Osteoblast (primary cell): ENCODE results near the gene EBF4. TPM values are rescaled to one million over a fixed set of nuclear protein-coding genes. Genes with fewer than 3 reads are reported as not detected.

Source experiments
- DNase-seq: peaks from one replicate; pipeline ENCODE4 v3.0.0; 2011; ENCODE audit warnings: low spot score, mixed read lengths; ENCODE audit not compliant: insufficient read length; ENCODE audit errors: missing footprints
- H2AFZ ChIP-seq: 2 replicates; pipeline ENCODE4 v1.6.0; 2011; ENCODE audit warnings: mild to moderate bottlenecking, low read length
- H3K27ac ChIP-seq: 2 replicates; pipeline ENCODE4 v1.5.1; 2011; ENCODE audit warnings: mild to moderate bottlenecking, low read depth, low read length, moderate library complexity
- H3K27me3 ChIP-seq: 2 replicates; pipeline ENCODE4 v1.6.0; 2012; ENCODE audit warnings: mild to moderate bottlenecking, control low read depth, inconsistent platforms, low read length, moderate library complexity; ENCODE audit not compliant: insufficient read depth
- H3K36me3 ChIP-seq: 2 replicates; pipeline ENCODE4 v1.5.1; 2011; ENCODE audit warnings: mild to moderate bottlenecking, low read length, control low read depth, moderate library complexity; ENCODE audit not compliant: insufficient read depth
- H3K4me1 ChIP-seq: 2 replicates; pipeline ENCODE4 v1.5.1; 2011; ENCODE audit warnings: mild to moderate bottlenecking, low read length, control low read depth, moderate library complexity; ENCODE audit not compliant: insufficient read depth
- H3K4me2 ChIP-seq: 2 replicates; pipeline ENCODE4 v1.6.0; 2011; ENCODE audit warnings: mild to moderate bottlenecking, low read length; ENCODE audit not compliant: insufficient read depth
- H3K4me3 ChIP-seq: fragments of 200-600 bp; sonication (generic); 3 replicates; pipeline ENCODE4 v1.5.1; 2012; ENCODE audit warnings: mild to moderate bottlenecking, low read length, inconsistent platforms; ENCODE audit not compliant: insufficient read depth
- H3K79me2 ChIP-seq: 2 replicates; pipeline ENCODE4 v1.6.0; 2012; ENCODE audit warnings: mild to moderate bottlenecking, low read length, control low read depth, inconsistent platforms; ENCODE audit not compliant: insufficient read depth
- H3K9me3 ChIP-seq: 2 replicates; pipeline ENCODE4 v1.5.1; 2011; ENCODE audit warnings: low read depth, low read length, control low read depth
- H4K20me1 ChIP-seq: 2 replicates; pipeline ENCODE4 v1.6.0; 2012; ENCODE audit warnings: mild to moderate bottlenecking, low read length, control low read depth; ENCODE audit not compliant: insufficient read depth
- total RNA-seq: library from RNA; depleted of rRNA; stranded (reverse); fragments of >200 nt; gene quantifications from 2 replicates; pipeline ENCODE4 v1.2.3, GENCODE V29; 2012
- TF ChIP-seq, protein P1 (sequence below): IDR thresholded peaks from 2 replicates; pipeline ENCODE4 v1.5.1; 2011; ENCODE audit warnings: mild to moderate bottlenecking, low read depth, low read length, moderate library complexity; ENCODE audit errors: extremely low read depth

The EBF4 gene
- total RNA-seq, 1 donor, result under 0.01 TPM

DNA sequence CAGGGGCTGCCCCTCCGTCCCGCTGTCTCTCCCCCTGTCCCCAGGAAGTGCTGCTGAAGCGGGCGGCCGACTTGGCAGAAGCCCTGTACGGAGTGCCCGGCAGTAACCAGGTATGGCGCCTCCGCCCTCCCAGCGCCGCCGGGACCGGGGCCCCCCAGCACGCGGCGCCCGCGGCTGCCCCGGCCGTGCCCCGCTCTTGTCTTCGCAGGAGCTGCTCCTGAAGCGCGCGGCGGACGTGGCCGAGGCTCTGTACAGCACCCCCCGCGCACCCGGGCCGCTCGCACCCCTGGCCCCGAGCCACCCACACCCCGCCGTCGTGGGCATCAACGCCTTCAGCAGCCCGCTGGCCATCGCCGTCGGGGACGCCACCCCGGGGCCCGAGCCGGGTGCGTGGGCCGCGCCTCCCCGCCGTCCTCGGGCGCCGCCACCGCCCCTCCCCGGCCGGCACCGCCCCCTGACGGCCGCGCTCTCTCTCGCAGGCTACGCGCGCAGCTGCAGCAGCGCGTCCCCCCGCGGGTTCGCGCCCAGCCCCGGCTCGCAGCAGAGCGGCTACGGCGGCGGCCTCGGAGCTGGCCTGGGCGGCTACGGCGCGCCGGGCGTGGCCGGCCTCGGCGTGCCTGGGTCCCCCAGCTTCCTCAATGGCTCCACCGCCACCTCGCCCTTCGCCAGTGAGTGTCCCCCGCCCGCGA lies 59.4 kb downstream of the EBF4 start:
- peak; percentile 85 for DNase-seq
- peak overlapping the region; percentile 78 for H3K4me2 ChIP-seq

DNA sequence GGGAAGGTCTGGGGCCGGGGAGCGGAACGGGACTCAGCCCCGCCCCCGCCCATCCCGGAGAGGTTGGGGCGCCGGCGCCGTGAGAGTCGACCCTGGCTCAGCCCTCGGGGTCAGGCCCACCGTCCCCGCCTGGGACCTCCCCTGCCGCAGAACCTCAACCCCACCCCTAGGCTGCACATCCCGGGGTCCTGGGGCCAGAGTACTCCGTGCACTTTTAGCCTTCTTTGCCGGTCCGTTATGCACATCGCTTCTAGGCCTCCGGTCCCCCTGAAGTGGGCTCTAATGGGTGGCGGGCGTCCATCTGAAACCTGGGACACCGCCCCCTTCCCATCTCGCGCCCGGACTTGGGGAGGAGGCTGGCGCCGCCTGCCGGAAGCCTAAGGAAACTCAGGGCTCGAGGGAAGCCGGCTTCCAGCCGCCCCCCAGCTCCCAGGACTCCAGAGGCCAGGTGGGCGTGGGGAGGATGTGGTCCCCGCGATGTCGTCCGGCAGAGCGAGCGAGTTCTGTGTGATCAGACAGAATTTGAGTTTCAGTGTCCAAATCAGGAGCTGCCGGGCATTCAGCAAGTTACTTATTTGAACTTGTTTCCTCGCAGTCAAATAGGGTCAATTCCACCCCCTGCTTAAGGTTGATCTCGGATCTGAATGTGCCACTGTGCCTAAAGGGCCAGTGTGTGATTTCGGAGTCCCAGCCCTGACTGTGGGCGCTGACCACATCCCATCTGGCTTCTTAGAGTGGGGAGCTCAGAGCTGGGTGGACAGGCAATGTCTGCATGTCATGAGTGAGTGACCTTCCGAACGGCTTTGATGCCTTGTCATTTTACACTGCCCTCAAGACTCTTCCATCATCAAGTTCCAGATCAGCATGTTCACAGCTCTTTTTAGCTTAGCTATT lies 60.2 kb downstream of the EBF4 start:
- no peaks in the 10 kb centered on the region for H3K36me3 ChIP-seq
- H4K20me1 ChIP-seq, result no peaks in the 10 kb centered on the region
- peak; percentile 96 for DNase-seq
- H3K4me3 ChIP-seq, result peak overlapping the region; percentile 64
- no peak overlapping the region for H3K27ac ChIP-seq
- no peaks in the 10 kb centered on the region for H3K79me2 ChIP-seq
- H3K27me3 ChIP-seq, result peaks cover 63% of the 10 kb centered on the region
- H3K4me2 ChIP-seq, result peak overlapping the region; percentile 78
- no peaks in the 10 kb centered on the region for H3K9me3 ChIP-seq
- H3K4me1 ChIP-seq, result peaks cover 13% of the 10 kb centered on the region
- peak overlapping the region; percentile 15 for H2AFZ ChIP-seq
- TF ChIP-seq, protein P1, sequence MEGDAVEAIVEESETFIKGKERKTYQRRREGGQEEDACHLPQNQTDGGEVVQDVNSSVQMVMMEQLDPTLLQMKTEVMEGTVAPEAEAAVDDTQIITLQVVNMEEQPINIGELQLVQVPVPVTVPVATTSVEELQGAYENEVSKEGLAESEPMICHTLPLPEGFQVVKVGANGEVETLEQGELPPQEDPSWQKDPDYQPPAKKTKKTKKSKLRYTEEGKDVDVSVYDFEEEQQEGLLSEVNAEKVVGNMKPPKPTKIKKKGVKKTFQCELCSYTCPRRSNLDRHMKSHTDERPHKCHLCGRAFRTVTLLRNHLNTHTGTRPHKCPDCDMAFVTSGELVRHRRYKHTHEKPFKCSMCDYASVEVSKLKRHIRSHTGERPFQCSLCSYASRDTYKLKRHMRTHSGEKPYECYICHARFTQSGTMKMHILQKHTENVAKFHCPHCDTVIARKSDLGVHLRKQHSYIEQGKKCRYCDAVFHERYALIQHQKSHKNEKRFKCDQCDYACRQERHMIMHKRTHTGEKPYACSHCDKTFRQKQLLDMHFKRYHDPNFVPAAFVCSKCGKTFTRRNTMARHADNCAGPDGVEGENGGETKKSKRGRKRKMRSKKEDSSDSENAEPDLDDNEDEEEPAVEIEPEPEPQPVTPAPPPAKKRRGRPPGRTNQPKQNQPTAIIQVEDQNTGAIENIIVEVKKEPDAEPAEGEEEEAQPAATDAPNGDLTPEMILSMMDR, result peak; percentile 66

More for the DNA sequence above, 59.4 kb downstream of the EBF4 start:
- no peaks in the 10 kb centered on the region for H3K79me2 ChIP-seq
- peaks cover 66% of the 10 kb centered on the region for H3K27me3 ChIP-seq
- H3K4me1 ChIP-seq, result peaks cover 13% of the 10 kb centered on the region
- peak overlapping the region; percentile 15 for H2AFZ ChIP-seq
- H3K36me3 ChIP-seq, result no peaks in the 10 kb centered on the region
- no peaks in the 10 kb centered on the region for H3K9me3 ChIP-seq
- H3K4me3 ChIP-seq, result peak overlapping the region; percentile 64
- TF ChIP-seq, protein P1, result no peak
- no peak overlapping the region for H3K27ac ChIP-seq
- no peaks in the 10 kb centered on the region for H4K20me1 ChIP-seq

DNA sequence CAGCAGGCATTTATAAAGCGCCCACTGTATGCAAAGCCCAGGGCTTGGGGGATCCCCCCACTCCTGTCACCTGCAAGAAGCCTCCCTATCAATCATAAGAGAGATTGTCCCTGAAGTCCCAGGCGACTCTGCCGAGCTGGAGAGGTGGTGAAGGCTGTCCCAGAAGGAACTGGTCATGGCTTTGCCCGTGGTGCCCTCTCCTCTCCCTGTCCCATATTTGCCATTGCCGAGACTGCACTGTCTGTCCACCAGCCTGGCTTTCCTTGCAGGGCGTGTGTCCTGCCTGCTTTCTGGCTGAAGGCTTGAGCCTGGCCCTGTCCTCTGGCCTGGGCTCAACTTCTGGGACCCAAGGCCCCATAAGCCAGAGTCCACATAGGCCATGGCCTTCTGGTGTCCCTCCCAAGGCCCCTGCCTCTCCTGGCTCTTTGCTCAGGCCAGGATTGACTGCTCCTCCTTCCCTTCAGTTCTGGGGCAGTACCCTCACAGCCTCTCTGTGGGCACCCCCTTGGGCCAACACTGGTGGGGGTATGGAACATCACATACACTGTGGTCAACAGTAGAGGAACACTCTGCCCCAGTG lies 61.0 kb downstream of the EBF4 start:
- H3K27ac ChIP-seq, result no peak overlapping the region
- H3K4me2 ChIP-seq, result no peak overlapping the region
- peaks cover 13% of the 10 kb centered on the region for H3K4me1 ChIP-seq
- no peak overlapping the region for H3K4me3 ChIP-seq
- no peaks in the 10 kb centered on the region for H3K79me2 ChIP-seq
- H3K36me3 ChIP-seq, result no peaks in the 10 kb centered on the region
- no peaks in the 10 kb centered on the region for H3K9me3 ChIP-seq
- TF ChIP-seq, protein P1, result no peak
- no peak overlapping the region for H2AFZ ChIP-seq
- H4K20me1 ChIP-seq, result no peaks in the 10 kb centered on the region
- H3K27me3 ChIP-seq, result peaks cover 63% of the 10 kb centered on the region
- DNase-seq, result peak; percentile 78
